ENCODE data around the gene C19orf12. TPM values are rescaled to one million over a fixed set of nuclear protein-coding genes. Genes with fewer than 3 reads are reported as not detected.

Gene C19orf12
- total RNA-seq, 1 donor from 2014 or later: 66.7 TPM

GRCh38 chr19:29651622-29652394 lies 63.3 kb downstream of the C19orf12 start:
- no peaks in the 10 kb centered on the region for H3K36me3 Mint-ChIP-seq (ENCODE audit: unreplicated experiment)
- H3K4me3 Mint-ChIP-seq (ENCODE audit: unreplicated experiment): no peak overlapping the region
- DNase-seq: no peak
- H3K4me1 Mint-ChIP-seq (ENCODE audit: low read depth, unreplicated experiment): no peaks in the 10 kb centered on the region
- no peak for TF ChIP-seq CTCF (IDR thresholded peaks at IDR 0.05; ENCODE audit: partially characterized antibody, unreplicated experiment)
- H3K27me3 Mint-ChIP-seq (ENCODE audit: unreplicated experiment): peaks cover 3% of the 10 kb centered on the region
- no peaks in the 10 kb centered on the region for H3K9me3 Mint-ChIP-seq (ENCODE audit: unreplicated experiment)
- H3K27ac Mint-ChIP-seq (ENCODE audit: unreplicated experiment): no peak overlapping the region

- Mint-ChIP-seq H3K27me3 (ENCODE audit: unreplicated experiment) (peaks cover 3% of the 10 kb centered on the region), H3K9me3 (ENCODE audit: unreplicated experiment) (no peaks in the 10 kb centered on the region), H3K27ac (ENCODE audit: unreplicated experiment) (no peak overlapping the region), H3K36me3 (ENCODE audit: unreplicated experiment) (no peaks in the 10 kb centered on the region), H3K4me1 (ENCODE audit: low read depth, unreplicated experiment) (no peaks in the 10 kb centered on the region), H3K4me3 (ENCODE audit: unreplicated experiment) (no peak overlapping the region)
- DNase-seq: no peak
- TF ChIP-seq CTCF (IDR thresholded peaks at IDR 0.05; ENCODE audit: partially characterized antibody, unreplicated experiment): no peak
Measured at GRCh38 chr19:29650772-29651387, 64.2 kb downstream of the C19orf12 start.

Other genes with a start within 250 kb of the C19orf12 start
- gene VSTM2B, start 189.3 kb downstream of the C19orf12 start, total RNA-seq (ENCODE audit: unreplicated experiment): 16.6 TPM
- 37.9 TPM for gene POP4, start 109.0 kb downstream of the C19orf12 start, total RNA-seq (ENCODE audit: unreplicated experiment)
- gene PLEKHF1, start 49.8 kb downstream of the C19orf12 start, total RNA-seq (ENCODE audit: unreplicated experiment): 0.96 TPM
- gene CCNE1, start 96.7 kb upstream of the C19orf12 start, total RNA-seq (ENCODE audit: unreplicated experiment): 6.4 TPM
- 43.7 TPM for gene URI1, start 227.0 kb upstream of the C19orf12 start, total RNA-seq (ENCODE audit: unreplicated experiment)